K562 (cell line): ENCODE results near the gene BANF2. TPM values are rescaled to one million over a fixed set of nuclear protein-coding genes. Genes with fewer than 3 reads are reported as not detected.
"Not testable (repeated sequence)": the region's sequence is repeated elsewhere in the genome, so short reads cannot be mapped to it uniquely, and the experiment has no call there.

ENCODE experiments used
- ATAC-seq: fragments of 200-7000 bp; cut with Tn5 transposase; 3 replicates; pipeline ENCODE4 v1.9.1; 2020; ENCODE audit warnings: moderate library complexity
- BruUV-seq: library from RNA; stranded (reverse); fragments of 400-500 nt; replicated peaks from 2 replicates; lab custom pipeline; 2021; lab: Mats Ljungman, UMichigan
- CTCF ChIA-PET: fragments of 300-600 bp; formaldehyde crosslinking; extraction: SDS; loops from one replicate; lab custom pipeline; 2021; ENCODE audit warnings: low intra/inter-chr PET ratio; lab: Yijun Ruan, JAX
- POLR2A ChIA-PET: fragments of 300-600, 350-650 bp; sonication (Branson Sonifier 250); formaldehyde crosslinking; extraction: SDS; loops from one replicate; lab custom pipeline; 2021; ENCODE audit warnings: antibody characterized with exemption, inconsistent platforms; lab: Yijun Ruan, JAX
- DNase-seq, 4 experiments: peaks; one replicate each; pipeline versions ENCODE4 v3.0.0 to v3.0.0-alpha.2; 2011 to 2018; ENCODE audit warnings: low spot score in 3 of 4, mixed read lengths in 3 of 4; ENCODE audit errors: extremely low read depth in 1 of 4
- FAIRE-seq: peaks from 2 replicates; lab custom pipeline; 2011; peaks lifted over from hg19 to GRCh38; lab: Jason Lieb, UNC
- H2AFZ ChIP-seq: 2 replicates; pipeline ENCODE4 v1.6.0; 2011; ENCODE audit warnings: low read depth, low read length, control low read depth, inconsistent platforms
- H3K27ac ChIP-seq: fragments of 200-600 bp; 3 replicates; pipeline ENCODE4 v1.8.0; 2011; ENCODE audit warnings: low read depth, mild to moderate bottlenecking, control low read depth, inconsistent platforms, low read length, moderate library complexity, mixed read lengths; ENCODE audit errors: extremely low read depth
- H3K27me3 ChIP-seq, 2 experiments: fragments of 300-600 bp in 1 of 2; 2 replicates in 1 of 2; 3 replicates in 1 of 2; pipeline versions ENCODE4 v1.6.0 to v1.8.0; 2011; ENCODE audit warnings: inconsistent platforms in 2 of 2, low read length in 2 of 2, mild to moderate bottlenecking in 1 of 2, mixed read lengths in 1 of 2, moderate library complexity in 1 of 2; ENCODE audit not compliant: control insufficient read depth in 2 of 2, insufficient read depth in 2 of 2
- H3K36me3 ChIP-seq: fragments of 300-600 bp; 3 replicates; pipeline ENCODE4 v1.8.0; 2011; ENCODE audit warnings: mild to moderate bottlenecking, low read length, inconsistent platforms; ENCODE audit not compliant: control insufficient read depth, insufficient read depth
- H3K4me1 ChIP-seq, 2 experiments: fragments of 200-600 bp in 1 of 2; replicated peaks in 1 of 2; 2 replicates in 1 of 2; 3 replicates in 1 of 2; pipeline versions ENCODE4 v1.5.1 to v1.8.0; 2011; ENCODE audit warnings: inconsistent platforms in 2 of 2, low read length in 2 of 2, mild to moderate bottlenecking in 1 of 2, mixed read lengths in 1 of 2, moderate library complexity in 1 of 2; ENCODE audit not compliant: control insufficient read depth in 2 of 2, insufficient read depth in 2 of 2
- H3K4me2 ChIP-seq: 2 replicates; pipeline ENCODE4 v1.6.1; 2011; ENCODE audit warnings: low read length, control low read depth, inconsistent platforms, mixed read lengths; ENCODE audit not compliant: insufficient read depth
- H3K4me3 ChIP-seq: fragments of 200-600 bp; sonication (generic), shearing (Covaris generic); 2 replicates; pipeline ENCODE4 v1.5.1; 2016; ENCODE audit warnings: control low read depth, inconsistent platforms
- H3K79me2 ChIP-seq: fragments of 200-600 bp; 3 replicates; pipeline ENCODE4 v1.8.0; 2011; ENCODE audit warnings: low read length, inconsistent platforms; ENCODE audit not compliant: control insufficient read depth, insufficient read depth
- H3K9ac ChIP-seq, 2 experiments: 2 replicates each; pipeline versions ENCODE4 v1.6.0 to v1.6.1; 2011; ENCODE audit warnings: low read depth in 2 of 2, low read length in 2 of 2, control low read depth in 1 of 2, inconsistent platforms in 1 of 2, mild to moderate bottlenecking in 1 of 2, mixed read lengths in 1 of 2; ENCODE audit not compliant: insufficient read depth in 1 of 2
- H3K9me1 ChIP-seq: one replicate; pipeline ENCODE4 v1.6.0; 2011; ENCODE audit warnings: inconsistent platforms, mild to moderate bottlenecking, low read length, moderate library complexity; ENCODE audit not compliant: control insufficient read depth, insufficient read depth
- H3K9me3 ChIP-seq: replicated peaks from 2 replicates; pipeline ENCODE4 v1.5.1; 2011; ENCODE audit warnings: low read depth, low read length, inconsistent platforms; ENCODE audit not compliant: control insufficient read depth, insufficient read depth
- H4K20me1 ChIP-seq: replicated peaks from 2 replicates; pipeline ENCODE4 v1.6.1; 2011; ENCODE audit warnings: low read length, inconsistent platforms, mixed read lengths; ENCODE audit not compliant: control insufficient read depth, insufficient read depth
- EWSR1 ChIP-seq: fragments of 450-650 bp; IDR thresholded peaks from 2 replicates; pipeline ENCODE4 v1.6.1; 2018; ENCODE audit warnings: borderline replicate concordance, mild to moderate bottlenecking, low read depth, moderate library complexity; ENCODE audit not compliant: partially characterized antibody
- ZNF282 ChIP-seq: sonication (generic); formaldehyde crosslinking; IDR thresholded peaks from 2 replicates; pipeline ENCODE4 v1.8.1; 2023; ENCODE audit warnings: missing genetic modification reagents
- WGBS: fragments of 100-300 bp; shearing (Covaris generic); methylation state at CpG from one replicate; pipeline ENCODE4 v1.1.6; 2016; ENCODE audit warnings: low coverage, mixed read lengths; ENCODE audit not compliant: insufficient coverage; ENCODE audit errors: missing lambda C conversion rate; 5-methylcytosine and 5-hydroxymethylcytosine counted together
- in situ Hi-C: fragments of 300-500 bp; cut with MboI; formaldehyde crosslinking; loops from 4 replicates; pipeline ENCODE4 v1.15.0; 2018; ENCODE audit warnings: inconsistent platforms, mixed read lengths
- intact Hi-C: fragments of 100-400 bp; cut with micrococcal nuclease; formaldehyde crosslinking; loops from 2 replicates; pipeline ENCODE4 v1.14.2; 2022
- polyA plus RNA-seq, 8 experiments: library from polyadenylated mRNA; depleted of rRNA in 4 of 8; stranded (reverse) in 5 of 8; unstranded in 3 of 8; fragments of >200 nt; fragmentation: Nextera tagmentation in 2 of 8; fragmentation: Illumina TruSeq in 1 of 8; extraction: Ambion mirVana in 2 of 8; extraction: Trizol in 1 of 8; gene quantifications; 2 replicates each; pipeline versions ENCODE4 v1.2.1 to v1.2.3, GENCODE V29; 2011 to 2014; ENCODE audit warnings: inconsistent platforms in 1 of 8, missing spikeins in 1 of 8
- total RNA-seq, 7 experiments: library from RNA; depleted of rRNA in 6 of 7; stranded (reverse); fragments of >200 nt in 6 of 7; fragmentation: Illumina TruSeq in 2 of 7; extraction: Trizol in 2 of 7; gene quantifications; 2 replicates each; pipeline versions ENCODE4 v1.2.1 to v1.2.3, GENCODE V29; 2011 to 2021; ENCODE audit warnings: low replicate concordance in 1 of 7
- TF ChIP-seq, protein P1 (sequence below), 2 experiments: fragments of 450-650 bp; IDR thresholded peaks; 2 replicates each; pipeline ENCODE4 v1.6.1; 2016

The BANF2 gene
- total and polyA plus RNA-seq, 9 of the 15 experiments (the other 6 are each of a cell fraction or from before 2014, with no cell fraction given): not detected

DNA sequence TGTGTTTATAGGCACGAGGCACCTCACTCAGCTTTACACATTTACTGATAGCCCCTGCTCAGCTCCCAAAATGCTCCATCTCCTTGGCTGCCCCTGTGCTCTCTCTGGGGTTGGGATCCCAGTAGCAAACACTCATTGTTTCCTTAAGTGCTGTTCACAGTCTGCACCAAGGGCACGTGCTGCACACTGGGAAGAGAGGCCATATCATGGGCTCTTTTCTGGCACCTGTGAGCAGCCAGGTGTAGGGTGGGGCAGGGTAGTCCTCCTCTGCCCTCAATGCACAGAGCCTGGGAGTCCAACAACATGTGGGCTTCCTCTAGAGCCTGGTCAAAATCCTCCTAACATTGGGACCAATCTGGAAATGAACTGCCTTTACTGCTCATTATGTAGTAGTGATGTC is 67.9 kb downstream of the BANF2 start (continued):
- no peak for TF ChIP-seq ZNF282

DNA sequence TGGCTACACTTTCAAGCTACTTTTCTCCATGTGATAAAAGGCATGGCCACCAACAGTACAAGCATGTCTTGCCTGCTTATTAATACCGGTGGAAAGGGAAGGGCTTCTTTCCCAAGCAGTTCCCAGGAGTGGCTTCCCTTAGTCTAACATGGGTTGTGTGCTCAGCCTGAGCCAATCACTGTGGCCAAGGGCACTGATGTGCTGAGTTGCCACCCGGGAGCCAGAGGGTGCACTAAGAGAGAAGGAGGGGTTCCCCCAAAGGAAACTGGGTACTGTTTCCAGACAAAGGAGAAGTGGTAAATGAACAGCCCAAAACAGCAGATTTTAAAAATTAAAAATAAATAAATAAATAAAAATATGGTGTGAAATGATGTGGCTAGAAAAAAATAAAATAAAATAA is 68.5 kb downstream of the BANF2 start:
- Histone ChIP-seq H3K4me3 (no peak overlapping the region), H3K9me1 (no peaks in the 10 kb centered on the region), H3K27me3 (peaks cover 2 to 29% of the 10 kb centered on the region in 2 experiments; a peak in 4 of 5 replicates), H4K20me1 (no peaks in the 10 kb centered on the region), H3K9me3 (no peaks in the 10 kb centered on the region), H3K4me1 (no peaks in the 10 kb centered on the region), H3K27ac (no peak overlapping the region), H3K4me2 (no peak overlapping the region), H3K79me2 (no peaks in the 10 kb centered on the region), H2AFZ (no peak overlapping the region), H3K36me3 (no peaks in the 10 kb centered on the region), H3K9ac (no peak overlapping the region)
- no peak for ATAC-seq
- BruUV-seq: no TSS peak
- intact Hi-C loops: no loop called here
- ChIA-PET POLR2A (interaction anchor here (1.0 kb wide), 1 partner anchor 9 kb away, joined by 3 read pairs; no protein-coding TSS in a partner anchor), CTCF (no interaction called here)
- no peak for DNase-seq
- 0% methylated on average over 2 of the region's 2 CpGs for WGBS
- TF ChIP-seq, protein P1, sequence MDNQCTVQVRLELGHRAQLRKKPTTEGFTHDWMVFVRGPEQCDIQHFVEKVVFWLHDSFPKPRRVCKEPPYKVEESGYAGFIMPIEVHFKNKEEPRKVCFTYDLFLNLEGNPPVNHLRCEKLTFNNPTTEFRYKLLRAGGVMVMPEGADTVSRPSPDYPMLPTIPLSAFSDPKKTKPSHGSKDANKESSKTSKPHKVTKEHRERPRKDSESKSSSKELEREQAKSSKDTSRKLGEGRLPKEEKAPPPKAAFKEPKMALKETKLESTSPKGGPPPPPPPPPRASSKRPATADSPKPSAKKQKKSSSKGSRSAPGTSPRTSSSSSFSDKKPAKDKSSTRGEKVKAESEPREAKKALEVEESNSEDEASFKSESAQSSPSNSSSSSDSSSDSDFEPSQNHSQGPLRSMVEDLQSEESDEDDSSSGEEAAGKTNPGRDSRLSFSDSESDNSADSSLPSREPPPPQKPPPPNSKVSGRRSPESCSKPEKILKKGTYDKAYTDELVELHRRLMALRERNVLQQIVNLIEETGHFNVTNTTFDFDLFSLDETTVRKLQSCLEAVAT (IDR thresholded peaks at IDR 0.05): no peak
- no peak for TF ChIP-seq EWSR1
- in situ Hi-C loops: no loop called here
- FAIRE-seq: no peak

DNA sequence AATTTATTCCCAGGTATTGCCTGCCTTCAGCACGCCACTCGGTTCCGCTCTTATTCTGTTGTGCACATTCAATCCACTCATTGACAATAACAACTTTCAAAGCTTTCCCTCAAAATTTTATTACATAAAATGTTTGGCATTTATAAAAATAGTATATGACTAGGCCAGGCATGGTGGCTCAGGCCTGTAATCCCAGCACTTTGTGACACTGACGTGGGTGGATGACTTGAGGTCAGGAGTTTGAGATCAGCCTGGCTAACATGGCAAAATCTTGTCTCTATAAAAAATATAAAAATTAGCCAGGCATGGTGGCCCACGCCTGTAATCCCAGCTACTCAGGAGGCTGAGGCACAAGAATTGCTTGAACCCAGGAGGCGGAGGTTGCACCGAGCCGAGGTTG is 70.0 kb downstream of the BANF2 start:
- FAIRE-seq, POLR2A ChIA-PET, H3K79me2 ChIP-seq, H3K36me3 ChIP-seq, H3K4me3 ChIP-seq, H2AFZ ChIP-seq, H3K4me1 ChIP-seq, H4K20me1 ChIP-seq, H3K9me3 ChIP-seq, BruUV-seq, H3K4me2 ChIP-seq, DNase-seq, H3K27ac ChIP-seq, CTCF ChIA-PET, in situ Hi-C loops, H3K9ac ChIP-seq, ATAC-seq, intact Hi-C loops, H3K9me1 ChIP-seq: not testable (repeated sequence)
- 6% methylated on average over 5 of the region's 8 CpGs for WGBS
- H3K27me3 ChIP-seq: peaks cover 4 to 29% of the 10 kb centered on the region in 2 experiments; a peak in 4 of 5 replicates
